GM18517 (cell line): Measurements from ENCODE around the gene KDSR.

ENCODE experiments used
- ATAC-seq: cut with Tn5 transposase; IDR thresholded peaks from one replicate; pipeline ENCODE4 v1.9.1; 2021; ENCODE audit warnings: mild to moderate bottlenecking, moderate library complexity; ENCODE audit not compliant: unreplicated experiment

Gene KDSR

GRCh38 chr18:63307551-63308200 is 59.3 kb downstream of the KDSR start:
- no peak for ATAC-seq

GRCh38 chr18:63306819-63307550 is 60.0 kb downstream of the KDSR start:
- ATAC-seq, result no peak

- ATAC-seq, result no peak
Measured at GRCh38 chr18:63306249-63306648, 60.8 kb downstream of the KDSR start.

GRCh38 chr18:63303547-63303946 is 63.5 kb downstream of the KDSR start:
- no peak for ATAC-seq

GRCh38 chr18:63302636-63303405 is 64.2 kb downstream of the KDSR start:
- no peak for ATAC-seq

GRCh38 chr18:63302220-63302619 is 64.8 kb downstream of the KDSR start:
- ATAC-seq, result no peak

- no peak for ATAC-seq
Measured at GRCh38 chr18:63301434-63301833, 65.6 kb downstream of the KDSR start.

GRCh38 chr18:63299837-63300745 is 66.9 kb downstream of the KDSR start:
- peak; percentile 65 for ATAC-seq

GRCh38 chr18:63298400-63299365 is 68.3 kb downstream of the KDSR start:
- ATAC-seq, result no peak

- no peak for ATAC-seq
Measured at GRCh38 chr18:63297687-63298399, 69.2 kb downstream of the KDSR start.

GRCh38 chr18:63293935-63294334 is 73.1 kb downstream of the KDSR start:
- ATAC-seq, result no peak

GRCh38 chr18:63292831-63293683 is 73.9 kb downstream of the KDSR start:
- peak; percentile 47 for ATAC-seq

- no peak for ATAC-seq
Measured at GRCh38 chr18:63291278-63291677, 75.7 kb downstream of the KDSR start.

- no peak for ATAC-seq
Measured at GRCh38 chr18:63290821-63291200, 76.2 kb downstream of the KDSR start.

- ATAC-seq, result no peak
Measured at GRCh38 chr18:63290166-63290820, 76.7 kb downstream of the KDSR start.

- no peak for ATAC-seq
Measured at GRCh38 chr18:63288311-63288710, 78.7 kb downstream of the KDSR start.

- ATAC-seq, result no peak
Measured at GRCh38 chr18:63287691-63288220, 79.2 kb downstream of the KDSR start.
